Heart right ventricle (tissue), 16 donors: ENCODE measurements around the gene PRELP. TPM values are rescaled to one million over a fixed set of nuclear protein-coding genes. Genes with fewer than 3 reads are reported as not detected.

Experiments used
- ATAC-seq, 8 donors: fragments of 200-7000 bp; cut with Tn5 transposase; one replicate each; pipeline ENCODE4 v1.9.1; 2020; ENCODE audit warnings: mild to moderate bottlenecking in 8 of 8, moderate library complexity in 8 of 8, moderate number of reproducible peaks in 1 of 8
- DNase-seq, 2 donors: peaks; one replicate each; pipeline ENCODE4 v3.0.0-alpha.2; 2020
- H3K27ac ChIP-seq, 10 donors: fragments of 200-600 bp; sonication (generic) in 2 of 10; one replicate each; pipeline versions ENCODE4 v1.5.0 to v1.8.0; 2020 to 2022; ENCODE audit warnings: mild to moderate bottlenecking in 3 of 10
- H3K27me3 ChIP-seq, 7 donors: fragments of 200-600 bp; one replicate each; pipeline ENCODE4 v1.8.0; 2021 to 2022; ENCODE audit warnings: mild to moderate bottlenecking in 2 of 7
- H3K36me3 ChIP-seq, 9 donors: fragments of 200-600 bp; sonication (generic) in 1 of 9; one replicate each; pipeline versions ENCODE4 v1.5.0 to v1.8.0; 2020 to 2022; ENCODE audit warnings: mild to moderate bottlenecking in 2 of 9
- H3K4me1 ChIP-seq, 9 donors: fragments of 200-600 bp; sonication (generic) in 1 of 9; one replicate each; pipeline versions ENCODE4 v1.5.0 to v1.8.0; 2020 to 2022; ENCODE audit warnings: mild to moderate bottlenecking in 4 of 9
- H3K4me3 ChIP-seq, 10 donors: fragments of 200-600 bp; sonication (generic) in 2 of 10; one replicate each; pipeline versions ENCODE4 v1.5.0 to v1.8.0; 2020 to 2022; ENCODE audit warnings: mild to moderate bottlenecking in 7 of 10, moderate library complexity in 2 of 10
- H3K9me3 ChIP-seq, 11 donors: fragments of 200-600 bp in 10 of 11; sonication (generic) in 2 of 11; one replicate each; pipeline versions ENCODE4 v1.5.0 to v1.8.0; 2013 to 2022; ENCODE audit warnings: mild to moderate bottlenecking in 2 of 11, control low read depth in 1 of 11, moderate library complexity in 1 of 11
- CTCF ChIP-seq, 9 donors: fragments of 200-600 bp; sonication (generic) in 2 of 9; IDR thresholded peaks; one replicate each; pipeline versions ENCODE4 v1.5.0 to v1.8.0; 2021 to 2022; ENCODE audit warnings: antibody characterized with exemption in 9 of 9, mild to moderate bottlenecking in 5 of 9, moderate library complexity in 1 of 9
- WGBS, 2 donors: extraction: QIAGEN DNeasy Blood & Tissue Kit; methylation state at CpG; one replicate each; pipeline ENCODE4 v1.1.7; 2013; ENCODE audit warnings: inconsistent platforms in 1 of 2; 5-methylcytosine and 5-hydroxymethylcytosine counted together
- intact Hi-C, 10 donors: fragments of 100-400 bp; cut with DNase I; formaldehyde crosslinking; loops; one replicate each; pipeline versions ENCODE4 v1.11.1 to v1.14.2; 2022
- polyA plus RNA-seq, 2 donors: library from polyadenylated mRNA; stranded (reverse); fragments of 200-250 nt; gene quantifications; one replicate each; pipeline ENCODE4 v1.2.3, GENCODE V29; 2013
- total RNA-seq, 10 donors: library from RNA; stranded (reverse); fragmentation: NEBNext Ultra II Directional in 3 of 10; extraction: Animal tissue kit (Norgen Biotek cat#: 25700) in 3 of 10; gene quantifications; one replicate each; pipeline versions ENCODE4 v1.2.1 to v1.2.4, GENCODE V29; 2021 to 2023
- donor health status: Arrhythmogenic right ventricular cardiomyopathy.
- donor health status: ischemic (EF 13 %, LVEDD 7.1; RV severe dilation, severe dysfunction).
- donor health status: healthy with polysubstance abuse.
- donor health status: DM: no; HTN: yes; CAD: no.
- donor health status: DM: no; HTN: no; CAD: no.
- donor health status: ischemic (EF 25% LVEDD 6.9; RV normal size, moderate dysfunction).
- donor health status: ischemic (EF 25% LVEDD 5.7; RV mildly dilated, moderate dysfunction).
- donor health status: healthy.
- donor health status: DM: yes; HTN: yes; CAD: no.
- donor health status: Ischemic cardiomyopathy.
- donor health status: ischemic (EF 35%, LVEDD 5.7; RV mildly dilated, moderate dysfunction).
- donor health status: nonischemic (EF 11% LVEDD 7.7; RV severe dilation, severe dysfunction).
- donor health status: DM: yes; HTN: yes; CAD: no.
- donor health status: PGD.
- donor health status: ischemic (EF 29% LVEDD 5.4; RV normal size, mild dysfunction).
- donor health status: nonischemic (EF 23%, LVEDD 6.1; RV moderate dilation, normal function).

The PRELP gene
- total and polyA plus RNA-seq, 12 donors: 3.3 to 37.1 (median 14.9) TPM

- Histone ChIP-seq H3K27ac (peak overlapping the region in 3 of 10 donors; percentile 16 to 50 (median 40)), H3K4me1 (peaks cover 14 to 57% (median 29%) of the 10 kb centered on the region in 9 donors), H3K36me3 (no peaks in the 10 kb centered on the region), H3K27me3 (no peaks in the 10 kb centered on the region), H3K9me3 (no peaks in the 10 kb centered on the region), H3K4me3 (no peak overlapping the region)
- DNase-seq (no peak), ATAC-seq (peak in 5 of 8 donors; percentile 22 to 58 (median 54))
- intact Hi-C loops: no loop called here
- 57 to 59% methylated on average over 4 of the region's 4 CpGs for WGBS, 2 donors
- TF ChIP-seq CTCF (IDR thresholded peaks at IDR 0.05): no peak
Observed at GRCh38 chr1:203524152-203524551, 48.5 kb downstream of the PRELP start.

GRCh38 chr1:203524824-203525223, 49.2 kb downstream of the PRELP start:
- peak overlapping the region in 2 of 10 donors; percentile 40 to 50 for H3K27ac ChIP-seq
- intact Hi-C loops: no loop called here
- ATAC-seq (peak in 1 of 8 donors; percentile 3), DNase-seq (no peak)
- no peaks in the 10 kb centered on the region for H3K36me3 ChIP-seq
- H3K27me3 ChIP-seq: no peaks in the 10 kb centered on the region
- no peak for TF ChIP-seq CTCF (IDR thresholded peaks at IDR 0.05)
- no peak overlapping the region for H3K4me3 ChIP-seq
- 84 to 87% methylated on average over 4 of the region's 4 CpGs for WGBS, 2 donors
- H3K4me1 ChIP-seq: peaks cover 14 to 57% (median 29%) of the 10 kb centered on the region in 9 donors
- no peaks in the 10 kb centered on the region for H3K9me3 ChIP-seq

GRCh38 chr1:203525685-203526084, 50.1 kb downstream of the PRELP start:
- no peak for ATAC-seq
- Histone ChIP-seq H3K36me3 (no peaks in the 10 kb centered on the region), H3K9me3 (no peaks in the 10 kb centered on the region), H3K4me3 (no peak overlapping the region), H3K4me1 (peaks cover 14 to 49% (median 28%) of the 10 kb centered on the region in 9 donors), H3K27ac (no peak overlapping the region), H3K27me3 (no peaks in the 10 kb centered on the region)
- DNase-seq: no peak
- TF ChIP-seq CTCF (IDR thresholded peaks at IDR 0.05): no peak
- intact Hi-C loops: no loop called here
- 92 to 95% methylated on average over 3 of the region's 3 CpGs for WGBS, 2 donors

GRCh38 chr1:203526130-203526529, 50.5 kb downstream of the PRELP start:
- 93 to 95% methylated on average over 5 of the region's 5 CpGs for WGBS, 2 donors
- H3K27me3 ChIP-seq: no peaks in the 10 kb centered on the region
- no peaks in the 10 kb centered on the region for H3K9me3 ChIP-seq
- no peak for ATAC-seq
- no peak overlapping the region for H3K27ac ChIP-seq
- H3K4me1 ChIP-seq: peaks cover 14 to 45% (median 26%) of the 10 kb centered on the region in 9 donors
- DNase-seq: no peak
- H3K4me3 ChIP-seq: no peak overlapping the region
- intact Hi-C loops: no loop called here
- H3K36me3 ChIP-seq: no peaks in the 10 kb centered on the region
- no peak for TF ChIP-seq CTCF (IDR thresholded peaks at IDR 0.05)
